ENCODE results near the gene TMEM178B. TPM values are rescaled to one million over a fixed set of nuclear protein-coding genes. Genes with fewer than 3 reads are reported as not detected.

The TMEM178B gene
- total and polyA plus RNA-seq, 2 donors (not counting 1 experiment from before 2014, with no cell fraction given): 0.28 to 0.96 TPM

DNA sequence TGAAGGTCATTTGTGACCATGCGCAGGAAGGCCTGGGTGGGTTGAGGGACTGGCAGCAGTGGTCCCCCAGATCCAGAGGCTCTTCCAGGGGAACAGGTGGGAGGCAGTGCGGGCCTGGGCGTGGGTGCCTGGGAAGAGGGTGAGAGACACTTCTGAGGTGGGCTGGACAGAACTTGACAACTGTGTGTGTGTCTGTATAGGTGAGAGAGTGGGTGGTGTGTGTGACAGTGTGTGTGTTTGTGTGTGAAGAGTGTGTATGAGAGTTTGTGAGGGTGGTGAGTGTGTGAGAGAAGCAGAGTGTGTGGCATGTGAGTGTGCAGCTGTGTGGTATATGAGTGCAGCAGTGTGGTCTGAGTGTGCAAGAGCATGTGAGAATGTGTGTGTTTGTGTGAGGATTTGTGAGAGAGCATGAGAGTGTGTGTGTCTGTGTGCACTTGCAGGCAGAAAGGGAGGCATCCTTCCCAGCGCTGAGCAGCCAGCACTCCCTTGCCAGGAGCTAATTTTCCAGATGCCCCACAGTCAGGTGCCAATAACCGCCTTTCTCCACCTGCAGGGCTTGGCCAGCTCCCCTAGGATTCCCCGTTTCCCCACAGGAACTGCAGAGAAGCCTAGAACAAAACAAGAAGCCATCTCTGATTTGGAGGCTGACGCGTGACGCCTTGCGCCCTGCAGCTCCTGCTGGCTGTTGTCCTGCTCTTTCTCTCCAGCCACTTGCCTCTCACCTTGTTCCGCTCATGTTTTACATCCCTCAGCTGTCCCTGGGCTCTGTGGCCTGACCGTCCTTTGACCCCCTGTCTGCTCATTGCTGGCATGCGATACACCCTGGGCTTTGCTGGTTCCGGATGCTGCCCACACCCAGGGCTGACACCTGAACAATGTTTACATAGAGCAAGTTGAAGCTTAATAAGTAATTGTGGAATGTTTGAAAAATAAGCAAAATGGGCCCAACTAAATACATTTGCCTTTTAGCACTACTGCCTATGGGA lies 88.0 kb downstream of the TMEM178B start:
- H3K4me1 ChIP-seq (ENCODE audit: control insufficient read depth in 2 of 2, insufficient read depth in 2 of 2, low read length in 2 of 2): peaks cover 0 to 6% of the 10 kb centered on the region in 2 donors
- ChIA-PET CTCF (interaction anchor here (0.7 kb wide), 1 partner anchor 34 kb away, joined by 3 read pairs; no protein-coding TSS in a partner anchor), POLR2A (no interaction called here)
- no peak for DNase-seq
- H4K20me1 ChIP-seq (ENCODE audit: control insufficient read depth, insufficient read depth, low read length, poor library complexity, severe bottlenecking): no peaks in the 10 kb centered on the region
- H3K79me2 ChIP-seq (ENCODE audit: control insufficient read depth, insufficient read depth, low read length): no peaks in the 10 kb centered on the region
- WGBS (ENCODE audit: insufficient coverage): 92% methylated on average over 13 of the region's 14 CpGs
- no peak overlapping the region for H2AFZ ChIP-seq (ENCODE audit: insufficient read depth, low read depth, low read length, poor library complexity, severe bottlenecking)
- H3K36me3 ChIP-seq (replicated peaks in 1 of 2; ENCODE audit: control extremely low read depth in 1 of 2, control insufficient read depth in 1 of 2, extremely low read depth in 1 of 2, insufficient read depth in 2 of 2, low read length in 1 of 2): no peaks in the 10 kb centered on the region
- no peak overlapping the region for H3K4me2 ChIP-seq (replicated peaks; ENCODE audit: low read depth, low read length, poor library complexity, severe bottlenecking)
- TF ChIP-seq, protein P1, sequence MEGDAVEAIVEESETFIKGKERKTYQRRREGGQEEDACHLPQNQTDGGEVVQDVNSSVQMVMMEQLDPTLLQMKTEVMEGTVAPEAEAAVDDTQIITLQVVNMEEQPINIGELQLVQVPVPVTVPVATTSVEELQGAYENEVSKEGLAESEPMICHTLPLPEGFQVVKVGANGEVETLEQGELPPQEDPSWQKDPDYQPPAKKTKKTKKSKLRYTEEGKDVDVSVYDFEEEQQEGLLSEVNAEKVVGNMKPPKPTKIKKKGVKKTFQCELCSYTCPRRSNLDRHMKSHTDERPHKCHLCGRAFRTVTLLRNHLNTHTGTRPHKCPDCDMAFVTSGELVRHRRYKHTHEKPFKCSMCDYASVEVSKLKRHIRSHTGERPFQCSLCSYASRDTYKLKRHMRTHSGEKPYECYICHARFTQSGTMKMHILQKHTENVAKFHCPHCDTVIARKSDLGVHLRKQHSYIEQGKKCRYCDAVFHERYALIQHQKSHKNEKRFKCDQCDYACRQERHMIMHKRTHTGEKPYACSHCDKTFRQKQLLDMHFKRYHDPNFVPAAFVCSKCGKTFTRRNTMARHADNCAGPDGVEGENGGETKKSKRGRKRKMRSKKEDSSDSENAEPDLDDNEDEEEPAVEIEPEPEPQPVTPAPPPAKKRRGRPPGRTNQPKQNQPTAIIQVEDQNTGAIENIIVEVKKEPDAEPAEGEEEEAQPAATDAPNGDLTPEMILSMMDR (IDR thresholded peaks at IDR 0.05): no peak
- no peak for TF ChIP-seq EZH2 (IDR thresholded peaks at IDR 0.05; ENCODE audit: borderline replicate concordance, insufficient read depth, low read depth, low read length, poor library complexity, severe bottlenecking)
- Mint-ChIP-seq H3K4me3 (no peak overlapping the region), H3K27ac (no peak overlapping the region), H3K27me3 (peaks cover 4% of the 10 kb centered on the region), H3K4me1 (peaks cover 13% of the 10 kb centered on the region), H3K9me3 (ENCODE audit: insufficient read depth) (peaks cover 4% of the 10 kb centered on the region)
- intact Hi-C loops (cut with micrococcal nuclease): no loop called here
- no peak overlapping the region for H3K9ac ChIP-seq (ENCODE audit: low read length)
- H3K27ac ChIP-seq (ENCODE audit: low read length in 2 of 2): no peak overlapping the region
- H3K9me3 ChIP-seq (ENCODE audit: control extremely low read depth in 1 of 3, control insufficient read depth in 2 of 3, insufficient read depth in 1 of 3, low read length in 2 of 3): no peaks in the 10 kb centered on the region
- no peak overlapping the region for H3K4me3 ChIP-seq (ENCODE audit: control extremely low read depth in 1 of 5, extremely low read depth in 1 of 5, insufficient read depth in 1 of 5, low read depth in 2 of 5, low read length in 4 of 5)
- no peak for ATAC-seq (ENCODE audit: low read depth)
- H3K27me3 ChIP-seq (replicated peaks in 1 of 4; ENCODE audit: control extremely low read depth in 1 of 4, control insufficient read depth in 3 of 4, insufficient read depth in 4 of 4, low read length in 3 of 4): no peaks in the 10 kb centered on the region

DNA sequence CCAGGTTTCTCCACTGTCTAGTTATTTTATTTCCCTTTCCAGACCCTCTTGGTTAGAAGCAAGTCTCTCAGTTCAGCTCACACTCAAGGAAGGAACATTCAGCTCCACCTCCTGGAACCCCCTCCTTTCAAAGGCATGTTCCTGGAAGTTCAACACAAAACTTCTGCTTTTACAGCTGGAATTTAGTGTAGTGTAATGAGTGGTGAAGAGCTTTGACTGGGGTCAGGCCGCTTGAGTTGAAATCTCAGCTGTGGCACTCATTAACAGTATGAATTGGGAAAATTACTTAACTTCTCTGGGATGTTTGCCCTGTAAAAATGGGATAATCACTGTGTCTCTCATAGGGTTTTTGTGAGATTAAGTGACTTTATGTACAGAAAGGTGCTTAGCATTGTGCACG lies 91.7 kb downstream of the TMEM178B start:
- H3K27me3 Mint-ChIP-seq: peaks cover 9% of the 10 kb centered on the region
- H3K4me1 Mint-ChIP-seq: no peaks in the 10 kb centered on the region
- peaks cover 4% of the 10 kb centered on the region for H3K9me3 Mint-ChIP-seq (ENCODE audit: insufficient read depth)
- no peak for ATAC-seq (ENCODE audit: low read depth)
- H3K4me3 ChIP-seq (ENCODE audit: control extremely low read depth in 1 of 5, extremely low read depth in 1 of 5, insufficient read depth in 1 of 5, low read depth in 2 of 5, low read length in 4 of 5): no peak overlapping the region
- ChIA-PET POLR2A (no interaction called here), CTCF (no interaction called here)
- no peak overlapping the region for H3K27ac Mint-ChIP-seq
- H3K27ac ChIP-seq (ENCODE audit: low read length in 2 of 2): no peak overlapping the region
- H3K27me3 ChIP-seq (replicated peaks in 1 of 4; ENCODE audit: control extremely low read depth in 1 of 4, control insufficient read depth in 3 of 4, insufficient read depth in 4 of 4, low read length in 3 of 4): no peaks in the 10 kb centered on the region
- TF ChIP-seq EZH2 (IDR thresholded peaks at IDR 0.05; ENCODE audit: borderline replicate concordance, insufficient read depth, low read depth, low read length, poor library complexity, severe bottlenecking): no peak
- TF ChIP-seq, protein P1 (IDR thresholded peaks at IDR 0.05): no peak
- H3K79me2 ChIP-seq (ENCODE audit: control insufficient read depth, insufficient read depth, low read length): no peaks in the 10 kb centered on the region
- H3K4me3 Mint-ChIP-seq: no peak overlapping the region
- no peak overlapping the region for H2AFZ ChIP-seq (ENCODE audit: insufficient read depth, low read depth, low read length, poor library complexity, severe bottlenecking)
- intact Hi-C loops (cut with micrococcal nuclease): no loop called here
- no peaks in the 10 kb centered on the region for H3K9me3 ChIP-seq (ENCODE audit: control extremely low read depth in 1 of 3, control insufficient read depth in 2 of 3, insufficient read depth in 1 of 3, low read length in 2 of 3)
- no peak for DNase-seq
- H3K9ac ChIP-seq (ENCODE audit: low read length): no peak overlapping the region
- H3K4me2 ChIP-seq (replicated peaks; ENCODE audit: low read depth, low read length, poor library complexity, severe bottlenecking): no peak overlapping the region
- 58% methylated on average over 2 of the region's 2 CpGs for WGBS (ENCODE audit: insufficient coverage)
- no peaks in the 10 kb centered on the region for H4K20me1 ChIP-seq (ENCODE audit: control insufficient read depth, insufficient read depth, low read length, poor library complexity, severe bottlenecking)
- no peaks in the 10 kb centered on the region for H3K4me1 ChIP-seq (ENCODE audit: control insufficient read depth in 2 of 2, insufficient read depth in 2 of 2, low read length in 2 of 2)
- no peaks in the 10 kb centered on the region for H3K36me3 ChIP-seq (replicated peaks in 1 of 2; ENCODE audit: control extremely low read depth in 1 of 2, control insufficient read depth in 1 of 2, extremely low read depth in 1 of 2, insufficient read depth in 2 of 2, low read length in 1 of 2)

Data from B cell (primary cell).